ENCODE data around the gene OTOS. TPM values are rescaled to one million over a fixed set of nuclear protein-coding genes. Genes with fewer than 3 reads are reported as not detected.
A peak's percentile ranks its signal among the peaks of the same experiment; 100 is the strongest.

Gene OTOS
- total RNA-seq, 2 experiments from 2014 or later, result not detected

DNA sequence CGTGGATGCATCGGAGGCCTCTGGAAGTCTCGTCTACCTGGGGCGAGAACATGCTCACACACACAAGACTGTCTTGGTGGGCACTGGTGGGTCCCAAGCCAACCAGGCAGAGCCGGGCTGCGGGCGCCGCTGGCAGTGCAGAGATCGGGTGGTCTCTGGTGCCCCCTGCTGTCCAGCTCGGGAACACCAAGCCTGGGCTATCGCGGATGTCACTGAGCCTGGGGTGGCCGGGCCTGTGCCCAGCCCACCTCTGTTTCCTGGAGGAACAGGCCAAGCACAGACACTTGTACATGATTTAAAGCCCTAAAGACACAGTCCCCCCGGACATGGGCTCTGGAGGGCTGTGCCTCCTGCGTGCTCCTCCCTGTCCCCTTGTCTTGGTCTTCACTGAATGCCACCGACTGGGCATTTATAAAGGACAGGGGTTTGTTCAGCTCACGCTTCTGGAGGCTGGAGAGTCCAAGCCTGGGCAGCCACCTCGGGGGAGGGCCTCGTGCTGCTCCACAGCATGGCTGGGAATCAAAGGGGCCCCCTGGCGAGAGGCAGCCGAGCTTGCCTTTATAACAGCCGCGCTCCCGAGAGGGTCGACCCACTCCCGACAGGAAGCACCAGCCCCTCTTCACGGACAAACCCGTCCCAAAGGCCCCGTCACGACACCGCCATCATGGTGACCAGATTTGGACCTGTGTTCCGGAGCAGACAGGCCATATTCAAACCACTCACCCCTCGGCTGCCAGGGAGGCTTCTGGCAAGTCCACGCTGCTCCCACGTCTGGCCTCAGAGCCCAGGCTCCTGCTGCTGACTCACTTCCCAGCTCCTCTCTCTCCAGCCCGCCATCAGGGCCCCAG lies 3.6 kb upstream of the OTOS start:
- Mint-ChIP-seq H3K9me3 (no peaks in the 10 kb centered on the region), H3K36me3 (ENCODE audit: low read depth) (no peaks in the 10 kb centered on the region), H3K27me3 (peaks cover 4% of the 10 kb centered on the region), H3K4me1 (ENCODE audit: low read depth) (no peaks in the 10 kb centered on the region), H3K4me3 (no peak overlapping the region), H3K27ac (no peak overlapping the region)
- CTCF ChIA-PET, result interaction anchor here (0.6 to 6.2 kb wide), 18 partner anchors 8 to 253 kb away, joined by 3 to 100 read pairs (median 3); partner anchors contain the start of gene COPS9
- intact Hi-C loops (cut with micrococcal nuclease), result loop anchor here (1.0 kb wide), 1 partner anchor 83 kb away; no protein-coding TSS in a partner anchor
- POLR2A ChIA-PET, result interaction anchor here (1.0 kb wide), 1 partner anchor 104 kb away, joined by 3 read pairs; no protein-coding TSS in a partner anchor
- peak; percentile 83 for DNase-seq
- ATAC-seq, result peak; percentile 97
- TF ChIP-seq CTCF (IDR thresholded peaks at IDR 0.05), result peak; percentile 87

DNA sequence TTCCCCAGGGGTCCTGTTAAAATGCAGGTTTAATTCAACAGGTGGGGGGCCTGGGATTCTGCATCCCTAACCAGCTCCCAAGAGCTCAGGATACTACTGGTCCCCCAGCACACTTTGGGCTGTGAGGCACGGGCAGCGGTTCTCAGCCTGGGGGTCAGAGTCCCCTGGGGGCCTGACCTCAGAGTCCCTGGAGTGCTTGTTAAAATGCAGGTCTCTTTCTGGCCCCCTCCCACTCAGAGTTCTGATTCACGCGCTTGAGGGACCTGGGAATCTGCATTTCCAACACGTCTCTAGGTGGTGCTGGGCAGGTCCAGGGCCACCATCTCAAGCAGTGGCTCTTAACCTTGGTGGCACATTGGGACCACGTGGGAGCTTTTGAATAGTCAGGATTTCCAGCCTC lies 2.8 kb upstream of the OTOS start:
- ATAC-seq, result no peak
- H3K9me3 Mint-ChIP-seq, result no peaks in the 10 kb centered on the region
- H3K4me1 Mint-ChIP-seq (ENCODE audit: low read depth), result no peaks in the 10 kb centered on the region
- ChIA-PET CTCF (interaction anchor here (0.6 to 6.2 kb wide), 16 partner anchors 9 to 252 kb away, joined by 3 to 100 read pairs (median 4); no protein-coding TSS in a partner anchor), POLR2A (interaction anchor here (1.0 kb wide), 1 partner anchor 103 kb away, joined by 3 read pairs; no protein-coding TSS in a partner anchor)
- intact Hi-C loops (cut with micrococcal nuclease), result no loop called here
- H3K36me3 Mint-ChIP-seq (ENCODE audit: low read depth), result no peaks in the 10 kb centered on the region
- H3K27me3 Mint-ChIP-seq, result peaks cover 4% of the 10 kb centered on the region
- TF ChIP-seq CTCF (IDR thresholded peaks at IDR 0.05), result no peak
- no peak overlapping the region for H3K4me3 Mint-ChIP-seq
- DNase-seq, result no peak
- no peak overlapping the region for H3K27ac Mint-ChIP-seq

- H3K36me3 Mint-ChIP-seq (ENCODE audit: low read depth), result no peaks in the 10 kb centered on the region
- no peak for ATAC-seq
- intact Hi-C loops (cut with micrococcal nuclease), result no loop called here
- no peaks in the 10 kb centered on the region for H3K9me3 Mint-ChIP-seq
- POLR2A ChIA-PET, result no interaction called here
- TF ChIP-seq CTCF (IDR thresholded peaks at IDR 0.05), result no peak
- peaks cover 4% of the 10 kb centered on the region for H3K27me3 Mint-ChIP-seq
- DNase-seq, result no peak
- no peaks in the 10 kb centered on the region for H3K4me1 Mint-ChIP-seq (ENCODE audit: low read depth)
- CTCF ChIA-PET, result interaction anchor here (0.7 to 6.2 kb wide), 11 partner anchors 9 to 130 kb away, joined by 3 to 100 read pairs (median 4); no protein-coding TSS in a partner anchor
- no peak overlapping the region for H3K27ac Mint-ChIP-seq
- no peak overlapping the region for H3K4me3 Mint-ChIP-seq
These were observed 2.4 kb upstream of the OTOS start for GRCh38 chr2:240142859-240143258.

- Mint-ChIP-seq H3K27me3 (peaks cover 4% of the 10 kb centered on the region), H3K9me3 (no peaks in the 10 kb centered on the region), H3K36me3 (ENCODE audit: low read depth) (no peaks in the 10 kb centered on the region), H3K4me1 (ENCODE audit: low read depth) (peaks cover under 1% of the 10 kb centered on the region), H3K4me3 (no peak overlapping the region), H3K27ac (no peak overlapping the region)
- POLR2A ChIA-PET, result no interaction called here
- TF ChIP-seq CTCF (IDR thresholded peaks at IDR 0.05), result no peak
- DNase-seq (no peak), ATAC-seq (no peak)
- intact Hi-C loops (cut with micrococcal nuclease), result no loop called here
- CTCF ChIA-PET, result interaction anchor here (0.9 to 6.2 kb wide), 6 partner anchors 10 to 150 kb away, joined by 3 to 100 read pairs (median 9); no protein-coding TSS in a partner anchor
These were observed 1.9 kb upstream of the OTOS start for GRCh38 chr2:240142256-240142775.

GRCh38 chr2:240141736-240142135 lies 1.3 kb upstream of the OTOS start:
- no peaks in the 10 kb centered on the region for H3K9me3 Mint-ChIP-seq
- intact Hi-C loops (cut with micrococcal nuclease), result no loop called here
- ChIA-PET POLR2A (no interaction called here), CTCF (interaction anchor here (0.9 to 6.2 kb wide), 4 partner anchors 74 to 150 kb away, joined by 3 to 100 read pairs (median 16); no protein-coding TSS in a partner anchor)
- no peak overlapping the region for H3K27ac Mint-ChIP-seq
- peaks cover 4% of the 10 kb centered on the region for H3K27me3 Mint-ChIP-seq
- no peak overlapping the region for H3K4me3 Mint-ChIP-seq
- ATAC-seq (no peak), DNase-seq (no peak)
- TF ChIP-seq CTCF (IDR thresholded peaks at IDR 0.05), result no peak
- peaks cover 6% of the 10 kb centered on the region for H3K4me1 Mint-ChIP-seq (ENCODE audit: low read depth)
- no peaks in the 10 kb centered on the region for H3K36me3 Mint-ChIP-seq (ENCODE audit: low read depth)
